GM12874 (cell line): ENCODE results near the gene NET1.

Experiments
- TF ChIP-seq, protein P1 (sequence below): IDR thresholded peaks from 2 replicates; pipeline ENCODE4 v1.5.1; 2011; ENCODE audit warnings: low read depth, mild to moderate bottlenecking, control low read depth, low read length, moderate library complexity; ENCODE audit not compliant: insufficient read depth

NET1 gene

GRCh38 chr10:5506751-5507648 lies 94.6 kb downstream of the NET1 start:
- TF ChIP-seq, protein P1, sequence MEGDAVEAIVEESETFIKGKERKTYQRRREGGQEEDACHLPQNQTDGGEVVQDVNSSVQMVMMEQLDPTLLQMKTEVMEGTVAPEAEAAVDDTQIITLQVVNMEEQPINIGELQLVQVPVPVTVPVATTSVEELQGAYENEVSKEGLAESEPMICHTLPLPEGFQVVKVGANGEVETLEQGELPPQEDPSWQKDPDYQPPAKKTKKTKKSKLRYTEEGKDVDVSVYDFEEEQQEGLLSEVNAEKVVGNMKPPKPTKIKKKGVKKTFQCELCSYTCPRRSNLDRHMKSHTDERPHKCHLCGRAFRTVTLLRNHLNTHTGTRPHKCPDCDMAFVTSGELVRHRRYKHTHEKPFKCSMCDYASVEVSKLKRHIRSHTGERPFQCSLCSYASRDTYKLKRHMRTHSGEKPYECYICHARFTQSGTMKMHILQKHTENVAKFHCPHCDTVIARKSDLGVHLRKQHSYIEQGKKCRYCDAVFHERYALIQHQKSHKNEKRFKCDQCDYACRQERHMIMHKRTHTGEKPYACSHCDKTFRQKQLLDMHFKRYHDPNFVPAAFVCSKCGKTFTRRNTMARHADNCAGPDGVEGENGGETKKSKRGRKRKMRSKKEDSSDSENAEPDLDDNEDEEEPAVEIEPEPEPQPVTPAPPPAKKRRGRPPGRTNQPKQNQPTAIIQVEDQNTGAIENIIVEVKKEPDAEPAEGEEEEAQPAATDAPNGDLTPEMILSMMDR: no peak

- TF ChIP-seq, protein P1: no peak
Observed at GRCh38 chr10:5507649-5508131, 95.3 kb downstream of the NET1 start.

DNA sequence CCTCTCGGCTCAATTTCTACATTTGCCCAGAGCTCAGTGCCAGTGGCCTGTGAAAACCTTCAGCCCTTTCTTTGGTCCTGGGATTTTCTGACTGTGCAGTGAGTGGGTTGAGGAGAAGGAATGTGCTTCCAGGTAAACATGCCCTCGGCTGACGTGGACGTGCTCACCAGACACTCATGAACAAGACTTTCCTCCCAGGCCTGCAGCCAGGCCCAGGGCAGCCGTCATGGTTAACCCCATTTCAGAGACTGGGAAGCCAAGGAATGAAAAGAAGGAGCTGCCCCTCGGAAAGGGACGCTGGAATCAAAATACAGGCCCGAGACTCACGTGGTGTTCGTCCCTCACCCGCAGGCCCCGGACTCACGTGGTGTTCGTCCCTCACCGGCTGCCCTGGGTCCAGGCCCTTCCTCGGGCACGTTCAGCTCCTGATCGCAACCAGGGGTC lies 95.8 kb downstream of the NET1 start:
- TF ChIP-seq, protein P1: no peak
